HepG2 (cell line): ENCODE measurements around the gene FLYWCH1. TPM values are rescaled to one million over a fixed set of nuclear protein-coding genes. Genes with fewer than 3 reads are reported as not detected.
A peak's percentile ranks its signal among the peaks of the same experiment; 100 is the strongest.

Experiments used
- CCDC6 ChIP-seq: sonication (generic); formaldehyde crosslinking; IDR thresholded peaks from 2 replicates; pipeline ENCODE4 v1.8.1; 2022; ENCODE audit warnings: mild to moderate bottlenecking, missing genetic modification reagents, moderate library complexity
- ETV6 ChIP-seq: sonication (generic); formaldehyde crosslinking; conservative IDR thresholded peaks from 2 replicates; pipeline ENCODE4 v1.4.0; 2020; ENCODE audit warnings: missing genetic modification reagents
- FOSL2 ChIP-seq: sonication (generic); formaldehyde crosslinking; IDR thresholded peaks from 2 replicates; pipeline ENCODE4 v1.4.0; 2020; ENCODE audit warnings: missing genetic modification reagents
- HOXA3 ChIP-seq: sonication (generic); formaldehyde crosslinking; IDR thresholded peaks from 2 replicates; pipeline ENCODE4 v1.5.0; 2020; ENCODE audit warnings: missing genetic modification reagents
- JUND ChIP-seq: sonication (generic); formaldehyde crosslinking; IDR thresholded peaks from 2 replicates; pipeline ENCODE4 v1.8.0; 2022; ENCODE audit warnings: mild to moderate bottlenecking, missing genetic modification reagents
- KDM6A ChIP-seq: IDR thresholded peaks from 2 replicates; pipeline ENCODE4 v1.6.1; 2016; ENCODE audit warnings: low read depth
- MAFF ChIP-seq: IDR thresholded peaks from 2 replicates; pipeline ENCODE4 v1.6.1; 2011; ENCODE audit warnings: low read depth, low read length, improper control_type of control experiment
- NCOR1 ChIP-seq: fragments of 200-600 bp; sonication (generic); IDR thresholded peaks from 2 replicates; pipeline ENCODE4 v1.7.0; 2017; ENCODE audit warnings: antibody characterized with exemption, low read length, borderline replicate concordance
- NFIC ChIP-seq: IDR thresholded peaks from 2 replicates; pipeline ENCODE4 v1.6.1; 2012; ENCODE audit warnings: mild to moderate bottlenecking, low read length, inconsistent platforms
- ONECUT2 ChIP-seq: sonication (generic); formaldehyde crosslinking; IDR thresholded peaks from 2 replicates; pipeline ENCODE4 v1.4.0; 2020; ENCODE audit warnings: missing genetic modification reagents
- SSRP1 ChIP-seq: IDR thresholded peaks from 2 replicates; pipeline ENCODE4 v1.6.1; 2016; ENCODE audit warnings: control low read depth
- ZBTB20 ChIP-seq: sonication (generic); formaldehyde crosslinking; IDR thresholded peaks from 2 replicates; pipeline ENCODE4 v1.8.1; 2023; ENCODE audit warnings: missing genetic modification reagents, low read depth, mild to moderate bottlenecking, borderline replicate concordance
- ZBTB3 ChIP-seq: sonication (generic); formaldehyde crosslinking; IDR thresholded peaks from 2 replicates; pipeline ENCODE4 v1.4.0; 2020; ENCODE audit warnings: low read depth, mild to moderate bottlenecking, moderate library complexity, missing genetic modification reagents, borderline replicate concordance
- ZFP90 ChIP-seq: sonication (generic); formaldehyde crosslinking; IDR thresholded peaks from 2 replicates; pipeline ENCODE4 v1.8.0; 2022; ENCODE audit warnings: missing genetic modification reagents, mild to moderate bottlenecking, inconsistent platforms, borderline replicate concordance
- ZNF33A ChIP-seq: sonication (generic); formaldehyde crosslinking; IDR thresholded peaks from 2 replicates; pipeline ENCODE4 v1.5.1; 2020; ENCODE audit warnings: missing genetic modification reagents, mild to moderate bottlenecking, moderate library complexity, borderline replicate concordance
- ZNF746 ChIP-seq: sonication (generic); formaldehyde crosslinking; IDR thresholded peaks from 2 replicates; pipeline ENCODE4 v1.8.0; 2022; ENCODE audit warnings: mild to moderate bottlenecking, missing genetic modification reagents
- polyA plus RNA-seq, 8 experiments: library from polyadenylated mRNA; depleted of rRNA in 3 of 8; stranded (reverse) in 7 of 8; unstranded in 1 of 8; fragments of >200 nt; fragmentation: Illumina TruSeq in 4 of 8; extraction: Trizol in 4 of 8; gene quantifications; 2 replicates each; pipeline versions ENCODE4 v1.2.1 to v1.2.3, GENCODE V29; 2011 to 2016; ENCODE audit warnings: low read depth in 4 of 8, missing spikeins in 1 of 8, mixed read lengths in 1 of 8; ENCODE audit not compliant: insufficient read depth in 1 of 8
- total RNA-seq, 5 experiments: library from RNA; depleted of rRNA; stranded (reverse); fragments of >200 nt; fragmentation: Illumina TruSeq; extraction: Trizol; gene quantifications; 2 replicates each; pipeline ENCODE4 v1.2.3, GENCODE V29; 2016; ENCODE audit warnings: low read depth in 1 of 5
- TF ChIP-seq, protein P1 (sequence below): IDR thresholded peaks from 2 replicates; pipeline ENCODE4 v1.6.1; 2016; ENCODE audit warnings: low read depth, borderline replicate concordance
- TF ChIP-seq, protein P2 (sequence below): sonication (generic); formaldehyde crosslinking; IDR thresholded peaks from 2 replicates; pipeline ENCODE4 v1.4.0; 2020; ENCODE audit warnings: mild to moderate bottlenecking, missing genetic modification reagents
- TF ChIP-seq, protein P3 (sequence below): sonication (generic); formaldehyde crosslinking; IDR thresholded peaks from 2 replicates; pipeline ENCODE4 v1.4.0; 2020; ENCODE audit warnings: mild to moderate bottlenecking, missing genetic modification reagents

Gene FLYWCH1
- total and polyA plus RNA-seq, 2 of the 13 experiments (the other 11 are each of a cell fraction or from before 2014, with no cell fraction given): 7.3 to 12.4 TPM

DNA sequence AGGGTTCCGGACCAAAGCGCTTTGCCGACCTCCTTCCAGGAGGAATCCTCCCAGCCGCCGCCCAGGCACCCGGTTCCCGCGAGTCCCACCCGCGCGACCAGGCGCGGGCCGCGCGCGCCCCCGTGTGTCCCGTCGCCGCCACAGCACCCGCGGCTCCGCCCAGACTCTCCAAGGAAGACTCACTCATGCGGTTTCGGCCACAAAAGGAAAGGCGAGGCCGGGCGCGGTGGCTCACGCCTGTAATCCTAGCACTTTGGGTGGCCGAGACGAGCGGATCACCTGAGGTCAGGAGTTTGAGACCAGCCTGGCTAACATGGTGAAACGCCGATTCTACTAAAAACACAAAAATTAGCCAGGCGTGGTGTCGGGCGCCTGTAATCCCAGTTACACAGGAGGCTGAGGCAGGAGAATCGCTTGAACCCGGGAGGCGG, 72.0 kb downstream of the FLYWCH1 start (continued):
- TF ChIP-seq FOSL2: peak; percentile 23; the same call in 1 of the 2 replicates
- TF ChIP-seq ZBTB20 (CRISPR knock-in tag): 0 out of 2 replicates have a peak, but pooled peaks have one; percentile 36
- 0 out of 2 replicates have a peak, but pooled peaks have one; percentile 38 for TF ChIP-seq CCDC6
- no peak for TF ChIP-seq JUND (CRISPR knock-in tag)
- no peak for TF ChIP-seq NCOR1
- TF ChIP-seq HOXA3 (CRISPR knock-in tag): no peak
- TF ChIP-seq ZNF746 (CRISPR knock-in tag): no peak
- no peak for TF ChIP-seq SSRP1 (CRISPR knock-in tag)
- TF ChIP-seq NFIC: no peak
- no peak; the same call in 1 of the 2 replicates for TF ChIP-seq ETV6 (CRISPR knock-in tag)
- no peak for TF ChIP-seq KDM6A
- no peak for TF ChIP-seq ONECUT2 (CRISPR knock-in tag)
- TF ChIP-seq ZNF33A (CRISPR knock-in tag): no peak
- TF ChIP-seq, protein P1, sequence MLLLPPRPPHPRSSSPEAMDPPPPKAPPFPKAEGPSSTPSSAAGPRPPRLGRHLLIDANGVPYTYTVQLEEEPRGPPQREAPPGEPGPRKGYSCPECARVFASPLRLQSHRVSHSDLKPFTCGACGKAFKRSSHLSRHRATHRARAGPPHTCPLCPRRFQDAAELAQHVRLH (CRISPR knock-in tag): no peak
- TF ChIP-seq, protein P2, sequence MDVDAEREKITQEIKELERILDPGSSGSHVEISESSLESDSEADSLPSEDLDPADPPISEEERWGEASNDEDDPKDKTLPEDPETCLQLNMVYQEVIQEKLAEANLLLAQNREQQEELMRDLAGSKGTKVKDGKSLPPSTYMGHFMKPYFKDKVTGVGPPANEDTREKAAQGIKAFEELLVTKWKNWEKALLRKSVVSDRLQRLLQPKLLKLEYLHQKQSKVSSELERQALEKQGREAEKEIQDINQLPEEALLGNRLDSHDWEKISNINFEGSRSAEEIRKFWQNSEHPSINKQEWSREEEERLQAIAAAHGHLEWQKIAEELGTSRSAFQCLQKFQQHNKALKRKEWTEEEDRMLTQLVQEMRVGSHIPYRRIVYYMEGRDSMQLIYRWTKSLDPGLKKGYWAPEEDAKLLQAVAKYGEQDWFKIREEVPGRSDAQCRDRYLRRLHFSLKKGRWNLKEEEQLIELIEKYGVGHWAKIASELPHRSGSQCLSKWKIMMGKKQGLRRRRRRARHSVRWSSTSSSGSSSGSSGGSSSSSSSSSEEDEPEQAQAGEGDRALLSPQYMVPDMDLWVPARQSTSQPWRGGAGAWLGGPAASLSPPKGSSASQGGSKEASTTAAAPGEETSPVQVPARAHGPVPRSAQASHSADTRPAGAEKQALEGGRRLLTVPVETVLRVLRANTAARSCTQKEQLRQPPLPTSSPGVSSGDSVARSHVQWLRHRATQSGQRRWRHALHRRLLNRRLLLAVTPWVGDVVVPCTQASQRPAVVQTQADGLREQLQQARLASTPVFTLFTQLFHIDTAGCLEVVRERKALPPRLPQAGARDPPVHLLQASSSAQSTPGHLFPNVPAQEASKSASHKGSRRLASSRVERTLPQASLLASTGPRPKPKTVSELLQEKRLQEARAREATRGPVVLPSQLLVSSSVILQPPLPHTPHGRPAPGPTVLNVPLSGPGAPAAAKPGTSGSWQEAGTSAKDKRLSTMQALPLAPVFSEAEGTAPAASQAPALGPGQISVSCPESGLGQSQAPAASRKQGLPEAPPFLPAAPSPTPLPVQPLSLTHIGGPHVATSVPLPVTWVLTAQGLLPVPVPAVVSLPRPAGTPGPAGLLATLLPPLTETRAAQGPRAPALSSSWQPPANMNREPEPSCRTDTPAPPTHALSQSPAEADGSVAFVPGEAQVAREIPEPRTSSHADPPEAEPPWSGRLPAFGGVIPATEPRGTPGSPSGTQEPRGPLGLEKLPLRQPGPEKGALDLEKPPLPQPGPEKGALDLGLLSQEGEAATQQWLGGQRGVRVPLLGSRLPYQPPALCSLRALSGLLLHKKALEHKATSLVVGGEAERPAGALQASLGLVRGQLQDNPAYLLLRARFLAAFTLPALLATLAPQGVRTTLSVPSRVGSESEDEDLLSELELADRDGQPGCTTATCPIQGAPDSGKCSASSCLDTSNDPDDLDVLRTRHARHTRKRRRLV (CRISPR knock-in tag): no peak
- TF ChIP-seq ZBTB3 (CRISPR knock-in tag): no peak
- TF ChIP-seq MAFF: no peak
- no peak; the same call in 1 of the 2 replicates for TF ChIP-seq ZFP90 (CRISPR knock-in tag)
- TF ChIP-seq, protein P3, sequence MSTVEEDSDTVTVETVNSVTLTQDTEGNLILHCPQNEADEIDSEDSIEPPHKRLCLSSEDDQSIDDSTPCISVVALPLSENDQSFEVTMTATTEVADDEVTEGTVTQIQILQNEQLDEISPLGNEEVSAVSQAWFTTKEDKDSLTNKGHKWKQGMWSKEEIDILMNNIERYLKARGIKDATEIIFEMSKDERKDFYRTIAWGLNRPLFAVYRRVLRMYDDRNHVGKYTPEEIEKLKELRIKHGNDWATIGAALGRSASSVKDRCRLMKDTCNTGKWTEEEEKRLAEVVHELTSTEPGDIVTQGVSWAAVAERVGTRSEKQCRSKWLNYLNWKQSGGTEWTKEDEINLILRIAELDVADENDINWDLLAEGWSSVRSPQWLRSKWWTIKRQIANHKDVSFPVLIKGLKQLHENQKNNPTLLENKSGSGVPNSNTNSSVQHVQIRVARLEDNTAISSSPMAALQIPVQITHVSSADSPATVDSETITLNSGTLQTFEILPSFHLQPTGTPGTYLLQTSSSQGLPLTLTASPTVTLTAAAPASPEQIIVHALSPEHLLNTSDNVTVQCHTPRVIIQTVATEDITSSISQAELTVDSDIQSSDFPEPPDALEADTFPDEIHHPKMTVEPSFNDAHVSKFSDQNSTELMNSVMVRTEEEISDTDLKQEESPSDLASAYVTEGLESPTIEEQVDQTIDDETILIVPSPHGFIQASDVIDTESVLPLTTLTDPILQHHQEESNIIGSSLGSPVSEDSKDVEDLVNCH (CRISPR knock-in tag): no peak
- TF ChIP-seq, all 625 proteins: peak for 56
